DOHH2 (cell line): Measurements from ENCODE around the gene ARF1.

Experiments
- H3F3A ChIP-seq: fragments of 200-600 bp; sonication (generic), shearing (Covaris generic); 2 replicates; pipeline ENCODE4 v1.6.0; 2016; ENCODE audit warnings: antibody characterized with exemption, mild to moderate bottlenecking; ENCODE audit not compliant: control insufficient read depth, insufficient read depth
- H3K27ac ChIP-seq: fragments of 200-600 bp; sonication (generic); 2 replicates; pipeline ENCODE4 v1.5.1; 2014; ENCODE audit warnings: low read depth, mild to moderate bottlenecking, low read length, moderate library complexity
- H3K27me3 ChIP-seq: fragments of 200-600 bp; sonication (generic); 2 replicates; pipeline ENCODE4 v1.6.1; 2014; ENCODE audit warnings: mild to moderate bottlenecking, low read length, mixed read lengths; ENCODE audit not compliant: control insufficient read depth
- H3K36me3 ChIP-seq: fragments of 200-600 bp; sonication (generic); 2 replicates; pipeline ENCODE4 v1.6.1; 2014; ENCODE audit warnings: mild to moderate bottlenecking, low read length, moderate library complexity, mixed read lengths; ENCODE audit not compliant: control insufficient read depth
- H3K4me1 ChIP-seq: fragments of 200-600 bp; sonication (generic); 2 replicates; pipeline ENCODE4 v1.6.1; 2014; ENCODE audit warnings: mild to moderate bottlenecking, low read length, mixed read lengths; ENCODE audit not compliant: control insufficient read depth
- H3K4me2 ChIP-seq: fragments of 200-600 bp; sonication (generic); 2 replicates; pipeline ENCODE4 v1.6.0; 2014; ENCODE audit warnings: mild to moderate bottlenecking, low read length, moderate library complexity
- H3K4me3 ChIP-seq: fragments of 200-600 bp; sonication (generic); 2 replicates; pipeline ENCODE4 v1.5.1; 2014; ENCODE audit warnings: mild to moderate bottlenecking, low read length, mixed read lengths
- H3K79me2 ChIP-seq: fragments of 200-600 bp; sonication (generic); 2 replicates; pipeline ENCODE4 v1.6.1; 2014; ENCODE audit warnings: mild to moderate bottlenecking, low read length, mixed read lengths; ENCODE audit not compliant: control insufficient read depth
- H3K9me2 ChIP-seq: fragments of 200-600 bp; sonication (generic); replicated peaks from 2 replicates; pipeline ENCODE4 v1.6.1; 2014; ENCODE audit warnings: mild to moderate bottlenecking, low read length, mixed read lengths; ENCODE audit not compliant: control insufficient read depth
- H3K9me3 ChIP-seq: fragments of 200-600 bp; sonication (generic); 2 replicates; pipeline ENCODE4 v1.6.1; 2014; ENCODE audit warnings: antibody characterized with exemption, low read length, mixed read lengths; ENCODE audit not compliant: control insufficient read depth, insufficient read depth
- H4K20me1 ChIP-seq: fragments of 200-600 bp; sonication (generic); 2 replicates; pipeline ENCODE4 v1.6.0; 2014; ENCODE audit warnings: low read depth, mild to moderate bottlenecking, antibody characterized with exemption, low read length, moderate library complexity; ENCODE audit not compliant: control insufficient read depth, insufficient read depth
- EZH2phosphoT487 ChIP-seq: fragments of 200-600 bp; sonication (generic); IDR thresholded peaks from 2 replicates; pipeline ENCODE4 v1.6.1; 2017; ENCODE audit warnings: borderline replicate concordance, mild to moderate bottlenecking, antibody characterized with exemption, low read length, moderate library complexity, mixed read lengths
- TF ChIP-seq, protein P1 (sequence below): fragments of 200-600 bp; sonication (generic); IDR thresholded peaks from one replicate; pipeline ENCODE4 v1.5.1; 2014; ENCODE audit warnings: antibody characterized with exemption, mild to moderate bottlenecking, low read depth, low read length; ENCODE audit not compliant: poor library complexity, severe bottlenecking

Gene ARF1

DNA sequence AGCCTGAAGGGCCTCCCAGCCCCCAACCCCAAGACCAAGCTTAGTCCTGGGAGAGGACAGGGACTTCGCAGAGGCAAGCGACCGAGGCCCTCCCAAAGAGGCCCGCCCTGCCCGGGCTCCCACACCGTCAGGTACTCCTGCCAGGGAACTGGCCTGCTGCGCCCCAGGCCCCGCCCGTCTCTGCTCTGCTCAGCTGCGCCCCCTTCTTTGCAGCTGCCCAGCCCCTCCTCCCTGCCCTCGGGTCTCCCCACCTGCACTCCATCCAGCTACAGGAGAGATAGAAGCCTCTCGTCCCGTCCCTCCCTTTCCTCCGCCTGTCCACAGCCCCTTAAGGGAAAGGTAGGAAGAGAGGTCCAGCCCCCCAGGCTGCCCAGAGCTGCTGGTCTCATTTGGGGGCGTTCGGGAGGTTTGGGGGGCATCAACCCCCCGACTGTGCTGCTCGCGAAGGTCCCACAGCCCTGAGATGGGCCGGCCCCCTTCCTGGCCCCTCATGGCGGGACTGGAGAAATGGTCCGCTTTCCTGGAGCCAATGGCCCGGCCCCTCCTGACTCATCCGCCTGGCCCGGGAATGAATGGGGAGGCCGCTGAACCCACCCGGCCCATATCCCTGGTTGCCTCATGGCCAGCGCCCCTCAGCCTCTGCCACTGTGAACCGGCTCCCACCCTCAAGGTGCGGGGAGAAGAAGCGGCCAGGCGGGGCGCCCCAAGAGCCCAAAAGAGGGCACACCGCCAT, 21.9 kb upstream of the ARF1 start:
- no peak overlapping the region for H3K4me2 ChIP-seq
- H3K27ac ChIP-seq, result no peak overlapping the region
- TF ChIP-seq EZH2phosphoT487, result no peak
- TF ChIP-seq, protein P1, sequence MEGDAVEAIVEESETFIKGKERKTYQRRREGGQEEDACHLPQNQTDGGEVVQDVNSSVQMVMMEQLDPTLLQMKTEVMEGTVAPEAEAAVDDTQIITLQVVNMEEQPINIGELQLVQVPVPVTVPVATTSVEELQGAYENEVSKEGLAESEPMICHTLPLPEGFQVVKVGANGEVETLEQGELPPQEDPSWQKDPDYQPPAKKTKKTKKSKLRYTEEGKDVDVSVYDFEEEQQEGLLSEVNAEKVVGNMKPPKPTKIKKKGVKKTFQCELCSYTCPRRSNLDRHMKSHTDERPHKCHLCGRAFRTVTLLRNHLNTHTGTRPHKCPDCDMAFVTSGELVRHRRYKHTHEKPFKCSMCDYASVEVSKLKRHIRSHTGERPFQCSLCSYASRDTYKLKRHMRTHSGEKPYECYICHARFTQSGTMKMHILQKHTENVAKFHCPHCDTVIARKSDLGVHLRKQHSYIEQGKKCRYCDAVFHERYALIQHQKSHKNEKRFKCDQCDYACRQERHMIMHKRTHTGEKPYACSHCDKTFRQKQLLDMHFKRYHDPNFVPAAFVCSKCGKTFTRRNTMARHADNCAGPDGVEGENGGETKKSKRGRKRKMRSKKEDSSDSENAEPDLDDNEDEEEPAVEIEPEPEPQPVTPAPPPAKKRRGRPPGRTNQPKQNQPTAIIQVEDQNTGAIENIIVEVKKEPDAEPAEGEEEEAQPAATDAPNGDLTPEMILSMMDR, result no peak
- H3K9me2 ChIP-seq, result no peaks in the 10 kb centered on the region
- H3K27me3 ChIP-seq, result peaks cover 10% of the 10 kb centered on the region; the same call in 1 of the 2 replicates
- H3K4me3 ChIP-seq, result no peak overlapping the region
- 0 out of 2 replicates have a peak, but pooled peaks cover 3% of the 10 kb centered on the region for H3K4me1 ChIP-seq
- no peaks in the 10 kb centered on the region for H3K9me3 ChIP-seq
- no peaks in the 10 kb centered on the region for H3K36me3 ChIP-seq
- no peaks in the 10 kb centered on the region for H3F3A ChIP-seq
- no peaks in the 10 kb centered on the region for H4K20me1 ChIP-seq
- no peaks in the 10 kb centered on the region for H3K79me2 ChIP-seq

DNA sequence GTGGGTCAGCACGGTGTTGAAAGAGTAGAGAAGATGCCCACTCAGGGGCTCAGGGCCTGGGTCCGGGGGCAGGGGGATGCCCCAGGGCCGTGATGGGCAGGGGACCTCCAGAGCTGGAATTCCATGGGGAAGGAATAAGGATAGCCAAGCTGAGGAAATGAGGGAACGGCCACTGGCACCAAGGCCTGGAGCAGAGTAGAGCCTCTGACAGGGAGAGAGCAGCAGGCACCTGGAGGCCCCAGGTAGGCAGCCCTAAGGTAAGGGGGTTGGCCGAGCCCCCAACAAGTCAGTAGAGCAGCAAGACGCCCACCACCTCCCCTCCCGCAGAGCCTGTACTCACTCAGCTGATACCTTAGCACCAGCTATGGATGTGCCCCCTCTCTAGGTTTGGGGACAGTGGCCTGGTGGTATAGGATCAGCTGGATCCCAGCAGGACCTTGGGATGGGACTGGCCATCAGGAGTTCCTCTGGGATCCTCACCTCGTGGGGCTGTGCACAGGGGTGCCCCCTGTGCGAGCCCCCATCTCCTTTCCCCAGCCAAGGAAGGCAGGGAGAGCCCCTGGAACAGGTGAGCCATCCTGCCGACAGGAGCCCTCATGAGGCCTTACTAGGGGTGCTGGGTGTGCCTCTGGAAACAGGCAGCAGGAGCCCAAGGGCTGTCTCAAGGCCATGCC, 21.0 kb upstream of the ARF1 start:
- no peak overlapping the region for H3K27ac ChIP-seq
- H3F3A ChIP-seq, result no peaks in the 10 kb centered on the region
- no peaks in the 10 kb centered on the region for H3K36me3 ChIP-seq
- H3K4me3 ChIP-seq, result no peak overlapping the region
- H3K27me3 ChIP-seq, result 0 out of 2 replicates have a peak, but pooled peaks cover 3% of the 10 kb centered on the region
- TF ChIP-seq EZH2phosphoT487, result no peak
- TF ChIP-seq, protein P1, result no peak
- H3K9me2 ChIP-seq, result no peaks in the 10 kb centered on the region
- H3K79me2 ChIP-seq, result no peaks in the 10 kb centered on the region
- 0 out of 2 replicates have a peak, but pooled peaks cover 3% of the 10 kb centered on the region for H3K4me1 ChIP-seq
- H3K9me3 ChIP-seq, result no peaks in the 10 kb centered on the region
- H4K20me1 ChIP-seq, result no peaks in the 10 kb centered on the region
- no peak overlapping the region for H3K4me2 ChIP-seq

DNA sequence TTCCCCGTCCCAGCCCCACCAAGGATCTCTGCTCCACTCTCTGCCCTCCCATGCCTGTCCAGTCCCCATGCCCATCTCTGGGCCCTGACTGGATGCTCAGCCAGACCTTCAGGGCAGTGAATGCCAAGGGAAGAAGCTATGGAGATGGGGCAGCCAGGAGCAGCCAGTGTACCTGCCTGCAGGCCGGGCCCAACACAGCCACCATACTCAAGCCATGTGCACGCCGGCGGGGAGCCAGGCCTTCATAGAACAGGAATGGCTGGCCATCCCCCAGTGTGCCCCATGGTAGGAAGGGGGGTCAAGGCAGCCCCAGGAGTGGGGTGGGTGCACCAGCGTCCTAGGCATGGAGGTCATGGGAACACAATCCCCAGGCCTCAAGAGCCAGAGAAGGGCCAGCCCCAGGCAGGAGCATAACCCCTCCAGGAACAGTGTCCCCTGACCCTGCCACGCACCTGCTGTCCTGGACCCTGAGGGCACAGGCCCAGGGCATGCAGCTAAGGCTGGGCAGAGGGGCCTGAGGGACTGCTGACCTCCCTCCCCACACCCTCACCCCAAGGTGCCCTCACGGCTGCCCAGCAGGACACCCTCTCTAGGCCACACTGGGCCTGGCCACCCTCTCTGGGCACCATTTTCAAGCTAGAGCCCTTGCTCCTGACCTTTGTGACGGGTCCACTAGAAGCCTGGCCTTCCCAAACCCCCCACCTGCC, 20.3 kb upstream of the ARF1 start:
- H3K9me2 ChIP-seq, result no peaks in the 10 kb centered on the region
- H3K4me1 ChIP-seq, result 0 out of 2 replicates have a peak, but pooled peaks cover 3% of the 10 kb centered on the region
- TF ChIP-seq, protein P1, result no peak
- TF ChIP-seq EZH2phosphoT487, result no peak
- no peaks in the 10 kb centered on the region for H3K36me3 ChIP-seq
- no peaks in the 10 kb centered on the region for H3K27me3 ChIP-seq
- no peak overlapping the region for H3K4me2 ChIP-seq
- no peaks in the 10 kb centered on the region for H3K79me2 ChIP-seq
- no peak overlapping the region for H3K27ac ChIP-seq
- no peaks in the 10 kb centered on the region for H3F3A ChIP-seq
- H4K20me1 ChIP-seq, result no peaks in the 10 kb centered on the region
- no peaks in the 10 kb centered on the region for H3K9me3 ChIP-seq
- H3K4me3 ChIP-seq, result no peak overlapping the region
